ENCODE data around the gene DLL4. TPM values are rescaled to one million over a fixed set of nuclear protein-coding genes. Genes with fewer than 3 reads are reported as not detected.

DLL4 gene
- total RNA-seq, 1 experiment from 2014 or later: 1.5 TPM

GRCh38 chr15:40969363-40969762, 40.2 kb downstream of the DLL4 start (continued):
- TF ChIP-seq EZH2phosphoT487 (IDR thresholded peaks at IDR 0.05; ENCODE audit: borderline replicate concordance) (no peak), EGR1 (IDR thresholded peaks at IDR 0.05; ENCODE audit: low read depth) (no peak), SRF (IDR thresholded peaks at IDR 0.05; ENCODE audit: low read depth) (no peak), POLR2AphosphoS5 (IDR thresholded peaks at IDR 0.05; ENCODE audit: low read depth, low read length) (no peak), ATF3 (IDR thresholded peaks at IDR 0.05) (no peak), ZFX (IDR thresholded peaks at IDR 0.05) (no peak), EZH2 (IDR thresholded peaks at IDR 0.05) (no peak), JUND (IDR thresholded peaks at IDR 0.05) (no peak), CTCF (IDR thresholded peaks at IDR 0.05 in 2 of 3, conservative IDR thresholded peaks at IDR 0.05 in 1 of 3; ENCODE audit: borderline replicate concordance in 1 of 3, insufficient read depth in 1 of 3, low read depth in 2 of 3, low read length in 2 of 3) (no peak), CBX3 (IDR thresholded peaks at IDR 0.05; ENCODE audit: low read depth) (no peak)

GRCh38 chr15:40974879-40975278, 45.7 kb downstream of the DLL4 start:
- Histone ChIP-seq H3K27ac (ENCODE audit: low read depth, low read length) (no peak overlapping the region), H3K79me2 (ENCODE audit: insufficient read depth, low read length) (no peaks in the 10 kb centered on the region), H3K27me3 (ENCODE audit: insufficient read depth, low read length) (no peaks in the 10 kb centered on the region), H3K9me3 (ENCODE audit: control insufficient read depth in 1 of 2, insufficient read depth in 1 of 2, low read depth in 1 of 2, low read length in 2 of 2) (no peaks in the 10 kb centered on the region), H3K4me2 (ENCODE audit: low read length) (no peak overlapping the region), H3K9ac (ENCODE audit: low read length) (no peak overlapping the region), H3K4me1 (ENCODE audit: control insufficient read depth in 1 of 2, insufficient read depth in 2 of 2, low read length in 2 of 2) (peaks cover 0 to 3% of the 10 kb centered on the region in 2 experiments; a peak in 1 of 4 replicates), H3K36me3 (ENCODE audit: control insufficient read depth in 1 of 2, insufficient read depth in 2 of 2, low read length in 2 of 2) (peaks cover 19 to 37% of the 10 kb centered on the region in 2 experiments), H4K20me1 (ENCODE audit: insufficient read depth) (no peaks in the 10 kb centered on the region), H3K9me2 (ENCODE audit: insufficient read depth) (no peaks in the 10 kb centered on the region), H2AFZ (ENCODE audit: low read depth, low read length, poor library complexity, severe bottlenecking) (no peak overlapping the region), H3K4me3 (replicated peaks in 1 of 2; ENCODE audit: low read depth in 1 of 2, low read length in 2 of 2) (no peak overlapping the region)
- BruUV-seq (replicated peaks): no TSS peak
- ChIA-PET RAD21 (ENCODE audit: low non-redundant PET in 1 of 2, low total read pairs in 2 of 2, uncharacterized antibody in 2 of 2, unreplicated experiment in 2 of 2) (interaction anchor here in 1 of 2 experiments (0.6 kb wide), 1 partner anchor 44 kb away, joined by 10 read pairs; no protein-coding TSS in a partner anchor), POLR2A (interaction anchor here (2.9 kb wide), 1 partner anchor 22 kb away, joined by 8 read pairs; the partner anchor contains the start of gene CHAC1), CTCF (no interaction called here)
- DNase-seq (ENCODE audit: low read depth, low spot score): no peak
- no peak for ATAC-seq
- intact Hi-C loops (cut with micrococcal nuclease): no loop called here
- no peak for TF ChIP-seq SP1 (IDR thresholded peaks at IDR 0.05; ENCODE audit: low read depth)
- no peak for TF ChIP-seq REST (IDR thresholded peaks at IDR 0.05; ENCODE audit: low read depth)
- TF ChIP-seq JUND (IDR thresholded peaks at IDR 0.05): no peak
- no peak for TF ChIP-seq CTCF (IDR thresholded peaks at IDR 0.05 in 2 of 3, conservative IDR thresholded peaks at IDR 0.05 in 1 of 3; ENCODE audit: borderline replicate concordance in 1 of 3, insufficient read depth in 1 of 3, low read depth in 2 of 3, low read length in 2 of 3)
- TF ChIP-seq ZFX (IDR thresholded peaks at IDR 0.05): no peak
- no peak for TF ChIP-seq CEBPB (IDR thresholded peaks at IDR 0.05; ENCODE audit: low read depth)
- TF ChIP-seq RAD21 (IDR thresholded peaks at IDR 0.05; ENCODE audit: low read depth): no peak
- no peak for TF ChIP-seq ATF3 (IDR thresholded peaks at IDR 0.05)
- TF ChIP-seq SRF (IDR thresholded peaks at IDR 0.05; ENCODE audit: low read depth): no peak
- TF ChIP-seq EZH2 (IDR thresholded peaks at IDR 0.05): no peak
- TF ChIP-seq EZH2phosphoT487 (IDR thresholded peaks at IDR 0.05; ENCODE audit: borderline replicate concordance): no peak
- TF ChIP-seq MAX (IDR thresholded peaks at IDR 0.05): no peak
- no peak for TF ChIP-seq ZNF274 (IDR thresholded peaks at IDR 0.05; ENCODE audit: low read depth, low read length)
- TF ChIP-seq SIN3A (IDR thresholded peaks at IDR 0.05; ENCODE audit: low read depth): no peak

Data from HCT116 (cell line).